WTC11 (cell line): ENCODE data around the gene ZNF664. TPM values are rescaled to one million over a fixed set of nuclear protein-coding genes. Genes with fewer than 3 reads are reported as not detected.

Experiments
- ATAC-seq: fragments of 200-7000 bp; cut with Tn5 transposase; 2 replicates; pipeline ENCODE4 v1.10.0; 2021; ENCODE audit warnings: mild to moderate bottlenecking, moderate library complexity
- CTCF ChIA-PET: fragments of 300-600 bp; sonication (Branson Sonifier 250); formaldehyde crosslinking; loops from one replicate; lab custom pipeline; 2021; ENCODE audit warnings: antibody characterized with exemption; lab: Charles Lee
- POLR2A ChIA-PET: fragments of 350-600 bp; sonication (Branson Sonifier 250); formaldehyde crosslinking; loops from one replicate; lab custom pipeline; 2021; ENCODE audit warnings: antibody characterized with exemption; lab: Charles Lee
- DNase-seq: peaks from one replicate; pipeline ENCODE4 v3.0.0; 2021; ENCODE audit warnings: low spot score
- H3K27ac Mint-ChIP-seq: 2 replicates; pipeline ENCODE4 v1.8.0; 2021; ENCODE audit warnings: mixed read lengths
- H3K27me3 Mint-ChIP-seq: 2 replicates; pipeline ENCODE4 v1.8.0; 2021; ENCODE audit warnings: low read depth, mild to moderate bottlenecking, moderate library complexity, mixed read lengths
- H3K36me3 Mint-ChIP-seq: 2 replicates; pipeline ENCODE4 v1.8.0; 2021; ENCODE audit warnings: mixed read lengths
- H3K4me1 Mint-ChIP-seq: 2 replicates; pipeline ENCODE4 v1.8.0; 2022; ENCODE audit warnings: mixed read lengths
- H3K4me3 Mint-ChIP-seq: 2 replicates; pipeline ENCODE4 v1.8.0; 2021; ENCODE audit warnings: mild to moderate bottlenecking, moderate library complexity, mixed read lengths
- H3K9me3 Mint-ChIP-seq: 2 replicates; pipeline ENCODE4 v1.8.0; 2021; ENCODE audit warnings: mixed read lengths
- ATF1 ChIP-seq: sonication (generic); formaldehyde crosslinking; IDR thresholded peaks from 2 replicates; pipeline ENCODE4 v1.8.1; 2023; ENCODE audit warnings: mild to moderate bottlenecking, moderate library complexity, missing genetic modification reagents
- CBFB ChIP-seq: sonication (generic); formaldehyde crosslinking; IDR thresholded peaks from 2 replicates; pipeline ENCODE4 v1.8.1; 2022; ENCODE audit warnings: mild to moderate bottlenecking, low read depth, missing genetic modification reagents
- CREM ChIP-seq: sonication (generic); formaldehyde crosslinking; IDR thresholded peaks from 2 replicates; pipeline ENCODE4 v1.8.1; 2022; ENCODE audit warnings: mild to moderate bottlenecking, missing genetic modification reagents, moderate library complexity
- ELF4 ChIP-seq: sonication (generic); formaldehyde crosslinking; IDR thresholded peaks from 2 replicates; pipeline ENCODE4 v1.8.1; 2022; ENCODE audit warnings: low read depth, mild to moderate bottlenecking, moderate library complexity, missing genetic modification reagents
- EMX1 ChIP-seq: fragments of 250-450 bp; sonication (Bioruptor Pico); IDR thresholded peaks from 2 replicates; pipeline ENCODE4 v1.8.0; 2021; ENCODE audit warnings: mild to moderate bottlenecking
- FOXJ3 ChIP-seq: sonication (generic); formaldehyde crosslinking; IDR thresholded peaks from 2 replicates; pipeline ENCODE4 v1.9.0; 2021; ENCODE audit warnings: missing genetic modification reagents, mild to moderate bottlenecking, borderline replicate concordance
- GABPB1 ChIP-seq: sonication (generic); formaldehyde crosslinking; IDR thresholded peaks from 2 replicates; pipeline ENCODE4 v1.8.1; 2023; ENCODE audit warnings: mild to moderate bottlenecking, missing genetic modification reagents
- GRHL2 ChIP-seq: fragments of 250-450 bp; sonication (Bioruptor Pico); IDR thresholded peaks from 2 replicates; pipeline ENCODE4 v1.8.0; 2022; ENCODE audit warnings: mild to moderate bottlenecking, moderate library complexity; ENCODE audit not compliant: insufficient replicate concordance, severe bottlenecking
- IRF2 ChIP-seq: sonication (generic); formaldehyde crosslinking; IDR thresholded peaks from 2 replicates; pipeline ENCODE4 v1.8.0; 2022; ENCODE audit warnings: low read depth, missing genetic modification reagents, borderline replicate concordance
- KAT7 ChIP-seq: sonication (generic); formaldehyde crosslinking; IDR thresholded peaks from 2 replicates; pipeline ENCODE4 v1.8.1; 2023; ENCODE audit warnings: missing genetic modification reagents, mild to moderate bottlenecking, borderline replicate concordance
- MLX ChIP-seq: sonication (generic); formaldehyde crosslinking; IDR thresholded peaks from 2 replicates; pipeline ENCODE4 v1.8.1; 2023; ENCODE audit warnings: mild to moderate bottlenecking, missing genetic modification reagents, moderate library complexity
- MYBL2 ChIP-seq: sonication (generic); formaldehyde crosslinking; IDR thresholded peaks from 2 replicates; pipeline ENCODE4 v1.8.1; 2023; ENCODE audit warnings: mild to moderate bottlenecking, moderate library complexity, missing genetic modification reagents
- NR2C2 ChIP-seq: sonication (generic); formaldehyde crosslinking; IDR thresholded peaks from 2 replicates; pipeline ENCODE4 v1.8.0; 2022; ENCODE audit warnings: mild to moderate bottlenecking, missing genetic modification reagents
- SOX15 ChIP-seq: fragments of 250-450 bp; sonication (Bioruptor Pico); IDR thresholded peaks from 2 replicates; pipeline ENCODE4 v1.9.0; 2021; ENCODE audit warnings: mild to moderate bottlenecking
- ZNF121 ChIP-seq: sonication (generic); formaldehyde crosslinking; IDR thresholded peaks from 2 replicates; pipeline ENCODE4 v1.8.0; 2023; ENCODE audit warnings: missing genetic modification reagents
- ZNF138 ChIP-seq: sonication (generic); formaldehyde crosslinking; conservative IDR thresholded peaks from 2 replicates; pipeline ENCODE4 v1.8.1; 2022; ENCODE audit warnings: mild to moderate bottlenecking, moderate library complexity, missing genetic modification reagents
- ZNF423 ChIP-seq: fragments of 250-450 bp; sonication (Bioruptor Pico); IDR thresholded peaks from 2 replicates; pipeline ENCODE4 v2.1.2; 2022; ENCODE audit warnings: mild to moderate bottlenecking, moderate library complexity
- ZNF532 ChIP-seq: fragments of 250-450 bp; sonication (Bioruptor Pico); IDR thresholded peaks from 2 replicates; pipeline ENCODE4 v1.9.0; 2021; ENCODE audit warnings: mild to moderate bottlenecking, borderline replicate concordance
- total RNA-seq: library from RNA; stranded (reverse); gene quantifications from 3 replicates; pipeline ENCODE4 v1.2.3, GENCODE V29; 2021
- TF ChIP-seq, protein P1 (sequence below): sonication (generic); formaldehyde crosslinking; conservative IDR thresholded peaks from 2 replicates; pipeline ENCODE4 v1.8.1; 2023; ENCODE audit warnings: mild to moderate bottlenecking, low read depth, missing genetic modification reagents, moderate library complexity
- TF ChIP-seq, protein P2 (sequence below): fragments of 250-450 bp; sonication (Bioruptor Pico); IDR thresholded peaks from 2 replicates; pipeline ENCODE4 v1.8.0; 2021; ENCODE audit warnings: mild to moderate bottlenecking
- TF ChIP-seq, protein P3 (sequence below): fragments of 250-450 bp; sonication (Bioruptor Pico); IDR thresholded peaks from 2 replicates; pipeline ENCODE4 v1.9.0; 2021; ENCODE audit warnings: moderate library complexity, mild to moderate bottlenecking, inconsistent platforms, borderline replicate concordance

Gene ZNF664
- total RNA-seq, 1 experiment from 2014 or later, result 61.7 TPM

- no peak for DNase-seq
- TF ChIP-seq ELF4 (CRISPR knock-in tag) (no peak), IRF2 (no peak)
- H3K27ac Mint-ChIP-seq, result no peak overlapping the region
These were observed 23.9 kb upstream of the ZNF664 start for GRCh38 chr12:123948796-123949769.

DNA sequence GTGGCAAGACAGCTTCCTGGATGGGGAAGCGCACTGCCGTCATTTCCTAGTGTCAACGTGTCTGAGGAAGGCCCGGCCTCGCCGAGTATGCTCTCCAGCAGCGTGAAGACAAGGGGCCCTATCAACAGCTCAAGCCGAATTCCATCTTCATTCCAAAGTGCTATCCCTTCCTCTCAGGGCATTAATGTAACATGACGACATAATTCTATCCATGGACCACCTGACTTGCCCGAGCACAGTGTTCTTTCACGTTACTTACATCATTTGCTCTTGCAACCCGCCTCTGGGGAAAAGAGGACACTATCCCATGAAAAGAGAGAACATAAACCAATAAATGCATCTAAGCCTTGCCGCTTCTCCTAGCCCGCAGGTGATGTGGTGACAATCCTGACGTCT is 23.2 kb upstream of the ZNF664 start:
- Mint-ChIP-seq H3K9me3 (no peaks in the 10 kb centered on the region), H3K27me3 (peaks cover 37% of the 10 kb centered on the region), H3K27ac (no peak overlapping the region), H3K4me3 (no peak overlapping the region), H3K4me1 (no peaks in the 10 kb centered on the region), H3K36me3 (no peaks in the 10 kb centered on the region)
- no peak for TF ChIP-seq CREM (CRISPR knock-in tag)
- no peak for TF ChIP-seq ATF1
- no peak for TF ChIP-seq EMX1 (CRISPR knock-in tag)
- TF ChIP-seq FOXJ3, result no peak
- TF ChIP-seq, protein P1, sequence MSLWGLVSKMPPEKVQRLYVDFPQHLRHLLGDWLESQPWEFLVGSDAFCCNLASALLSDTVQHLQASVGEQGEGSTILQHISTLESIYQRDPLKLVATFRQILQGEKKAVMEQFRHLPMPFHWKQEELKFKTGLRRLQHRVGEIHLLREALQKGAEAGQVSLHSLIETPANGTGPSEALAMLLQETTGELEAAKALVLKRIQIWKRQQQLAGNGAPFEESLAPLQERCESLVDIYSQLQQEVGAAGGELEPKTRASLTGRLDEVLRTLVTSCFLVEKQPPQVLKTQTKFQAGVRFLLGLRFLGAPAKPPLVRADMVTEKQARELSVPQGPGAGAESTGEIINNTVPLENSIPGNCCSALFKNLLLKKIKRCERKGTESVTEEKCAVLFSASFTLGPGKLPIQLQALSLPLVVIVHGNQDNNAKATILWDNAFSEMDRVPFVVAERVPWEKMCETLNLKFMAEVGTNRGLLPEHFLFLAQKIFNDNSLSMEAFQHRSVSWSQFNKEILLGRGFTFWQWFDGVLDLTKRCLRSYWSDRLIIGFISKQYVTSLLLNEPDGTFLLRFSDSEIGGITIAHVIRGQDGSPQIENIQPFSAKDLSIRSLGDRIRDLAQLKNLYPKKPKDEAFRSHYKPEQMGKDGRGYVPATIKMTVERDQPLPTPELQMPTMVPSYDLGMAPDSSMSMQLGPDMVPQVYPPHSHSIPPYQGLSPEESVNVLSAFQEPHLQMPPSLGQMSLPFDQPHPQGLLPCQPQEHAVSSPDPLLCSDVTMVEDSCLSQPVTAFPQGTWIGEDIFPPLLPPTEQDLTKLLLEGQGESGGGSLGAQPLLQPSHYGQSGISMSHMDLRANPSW (CRISPR knock-in tag), result no peak
- no peak for TF ChIP-seq ZNF423
- TF ChIP-seq, protein P2, sequence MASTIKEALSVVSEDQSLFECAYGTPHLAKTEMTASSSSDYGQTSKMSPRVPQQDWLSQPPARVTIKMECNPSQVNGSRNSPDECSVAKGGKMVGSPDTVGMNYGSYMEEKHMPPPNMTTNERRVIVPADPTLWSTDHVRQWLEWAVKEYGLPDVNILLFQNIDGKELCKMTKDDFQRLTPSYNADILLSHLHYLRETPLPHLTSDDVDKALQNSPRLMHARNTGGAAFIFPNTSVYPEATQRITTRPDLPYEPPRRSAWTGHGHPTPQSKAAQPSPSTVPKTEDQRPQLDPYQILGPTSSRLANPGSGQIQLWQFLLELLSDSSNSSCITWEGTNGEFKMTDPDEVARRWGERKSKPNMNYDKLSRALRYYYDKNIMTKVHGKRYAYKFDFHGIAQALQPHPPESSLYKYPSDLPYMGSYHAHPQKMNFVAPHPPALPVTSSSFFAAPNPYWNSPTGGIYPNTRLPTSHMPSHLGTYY (CRISPR knock-in tag), result no peak
- TF ChIP-seq, protein P3, sequence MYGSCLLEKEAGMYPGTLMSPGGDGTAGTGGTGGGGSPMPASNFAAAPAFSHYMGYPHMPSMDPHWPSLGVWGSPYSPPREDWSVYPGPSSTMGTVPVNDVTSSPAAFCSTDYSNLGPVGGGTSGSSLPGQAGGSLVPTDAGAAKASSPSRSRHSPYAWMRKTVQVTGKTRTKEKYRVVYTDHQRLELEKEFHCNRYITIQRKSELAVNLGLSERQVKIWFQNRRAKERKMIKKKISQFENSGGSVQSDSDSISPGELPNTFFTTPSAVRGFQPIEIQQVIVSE, result no peak
- no peak for TF ChIP-seq GRHL2 (CRISPR knock-in tag)
- TF ChIP-seq NR2C2, result no peak
- no peak for TF ChIP-seq GABPB1 (CRISPR knock-in tag)
- no peak for TF ChIP-seq SOX15 (CRISPR knock-in tag)
- no peak for TF ChIP-seq KAT7
- no peak for TF ChIP-seq ZNF138 (CRISPR knock-in tag)
- TF ChIP-seq MYBL2 (CRISPR knock-in tag), result no peak
- TF ChIP-seq CBFB (CRISPR knock-in tag), result no peak
- no peak for TF ChIP-seq ZNF532 (CRISPR knock-in tag)
- TF ChIP-seq ZNF121 (CRISPR knock-in tag), result no peak
- no peak for TF ChIP-seq MLX (CRISPR knock-in tag)
- CTCF ChIA-PET, result interaction anchor here (2.5 kb wide), 1 partner anchor 11 kb away, joined by 8 read pairs; no protein-coding TSS in a partner anchor
- no peak for DNase-seq
- ATAC-seq, result no peak
- POLR2A ChIA-PET, result no interaction called here

More at GRCh38 chr12:123948796-123949769, 23.9 kb upstream of the ZNF664 start:
- CTCF ChIA-PET, result interaction anchor here (2.5 kb wide), 1 partner anchor 10 kb away, joined by 8 read pairs; no protein-coding TSS in a partner anchor
- H3K9me3 Mint-ChIP-seq, result no peaks in the 10 kb centered on the region
- no peak for ATAC-seq
- H3K4me3 Mint-ChIP-seq, result no peak overlapping the region
- no peaks in the 10 kb centered on the region for H3K36me3 Mint-ChIP-seq
- no peaks in the 10 kb centered on the region for H3K4me1 Mint-ChIP-seq
- H3K27me3 Mint-ChIP-seq, result peaks cover 35% of the 10 kb centered on the region
- POLR2A ChIA-PET, result no interaction called here
